PC-3 (cell line): ENCODE data around the gene PLEKHN1.

ENCODE experiments used
- EZH2 ChIP-seq: fragments of 300-600 bp; sonication (generic); IDR thresholded peaks from one replicate; pipeline ENCODE4 v1.6.1; 2017; ENCODE audit warnings: antibody characterized with exemption, mild to moderate bottlenecking, low read length; ENCODE audit not compliant: unreplicated experiment
- EZH2phosphoT487 ChIP-seq: fragments of 300-600 bp; sonication (generic); IDR thresholded peaks from 2 replicates; pipeline ENCODE4 v1.6.1; 2018; ENCODE audit warnings: mild to moderate bottlenecking, antibody characterized with exemption, low read length, borderline replicate concordance
- TF ChIP-seq, protein P1 (sequence below): fragments of 300-600 bp; sonication (generic); conservative IDR thresholded peaks from 2 replicates; pipeline ENCODE4 v1.5.1; 2017; ENCODE audit warnings: antibody characterized with exemption, low read depth, mild to moderate bottlenecking, low read length

DNA sequence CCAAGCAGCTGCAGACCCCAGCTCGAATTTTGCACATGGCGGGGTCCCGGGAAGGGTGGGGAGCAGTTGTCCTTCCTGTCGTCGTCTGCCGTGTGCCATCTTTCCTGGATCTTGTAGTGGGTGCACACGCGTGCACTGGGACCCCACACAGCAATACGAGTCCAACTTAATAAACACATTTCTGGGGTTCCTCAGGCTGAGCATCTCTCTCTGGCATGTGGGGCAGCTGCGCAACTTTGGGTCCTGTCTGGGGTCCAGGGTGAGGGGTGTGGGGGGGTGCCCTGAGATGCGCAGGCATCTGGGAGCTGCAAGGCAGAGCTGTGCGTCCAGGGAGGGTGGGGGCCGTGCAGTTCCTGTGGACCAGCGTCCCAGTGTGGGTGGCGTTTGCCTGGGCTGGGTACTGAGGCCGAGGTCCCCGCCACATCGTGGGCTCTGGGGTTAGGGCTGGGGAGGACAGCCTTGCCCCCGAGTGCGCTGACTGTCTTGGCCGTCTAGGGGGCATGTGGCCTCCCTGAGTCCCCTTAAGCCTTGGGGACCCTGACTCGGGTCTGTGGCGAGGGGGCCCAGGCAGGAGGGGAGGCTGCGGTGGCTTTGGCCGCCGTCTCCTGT lies 652 bp upstream of the PLEKHN1 start:
- TF ChIP-seq, protein P1, sequence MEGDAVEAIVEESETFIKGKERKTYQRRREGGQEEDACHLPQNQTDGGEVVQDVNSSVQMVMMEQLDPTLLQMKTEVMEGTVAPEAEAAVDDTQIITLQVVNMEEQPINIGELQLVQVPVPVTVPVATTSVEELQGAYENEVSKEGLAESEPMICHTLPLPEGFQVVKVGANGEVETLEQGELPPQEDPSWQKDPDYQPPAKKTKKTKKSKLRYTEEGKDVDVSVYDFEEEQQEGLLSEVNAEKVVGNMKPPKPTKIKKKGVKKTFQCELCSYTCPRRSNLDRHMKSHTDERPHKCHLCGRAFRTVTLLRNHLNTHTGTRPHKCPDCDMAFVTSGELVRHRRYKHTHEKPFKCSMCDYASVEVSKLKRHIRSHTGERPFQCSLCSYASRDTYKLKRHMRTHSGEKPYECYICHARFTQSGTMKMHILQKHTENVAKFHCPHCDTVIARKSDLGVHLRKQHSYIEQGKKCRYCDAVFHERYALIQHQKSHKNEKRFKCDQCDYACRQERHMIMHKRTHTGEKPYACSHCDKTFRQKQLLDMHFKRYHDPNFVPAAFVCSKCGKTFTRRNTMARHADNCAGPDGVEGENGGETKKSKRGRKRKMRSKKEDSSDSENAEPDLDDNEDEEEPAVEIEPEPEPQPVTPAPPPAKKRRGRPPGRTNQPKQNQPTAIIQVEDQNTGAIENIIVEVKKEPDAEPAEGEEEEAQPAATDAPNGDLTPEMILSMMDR: no peak
- TF ChIP-seq EZH2 (no peak), EZH2phosphoT487 (no peak)
